ENCODE measurements around the gene DHRS7.
A peak's percentile ranks its signal among the peaks of the same experiment; 100 is the strongest.

DHRS7 gene

GRCh38 chr14:60184905-60185555 lies 19.8 kb upstream of the DHRS7 start:
- DNase-seq (ENCODE audit: low read depth in 2 of 2): no peak

- no peak for DNase-seq (ENCODE audit: low read depth in 2 of 2)
Observed at GRCh38 chr14:60184146-60184904, 19.1 kb upstream of the DHRS7 start.

- DNase-seq (ENCODE audit: low read depth in 2 of 2): no peak
Observed at GRCh38 chr14:60183741-60184140, 18.5 kb upstream of the DHRS7 start.

- DNase-seq (ENCODE audit: low read depth in 2 of 2): no peak
Observed at GRCh38 chr14:60183138-60183537, 17.9 kb upstream of the DHRS7 start.

GRCh38 chr14:60179431-60179869 lies 14.3 kb upstream of the DHRS7 start:
- DNase-seq (ENCODE audit: low read depth in 2 of 2): no peak

- DNase-seq (ENCODE audit: low read depth in 2 of 2): no peak
Observed at GRCh38 chr14:60178820-60179219, 13.6 kb upstream of the DHRS7 start.

GRCh38 chr14:60178164-60178563 lies 13.0 kb upstream of the DHRS7 start:
- DNase-seq (ENCODE audit: low read depth in 2 of 2): no peak

GRCh38 chr14:60175255-60175902 lies 10.2 kb upstream of the DHRS7 start:
- DNase-seq (ENCODE audit: low read depth in 2 of 2): no peak

GRCh38 chr14:60174352-60175254 lies 9.4 kb upstream of the DHRS7 start:
- no peak for DNase-seq (ENCODE audit: low read depth in 2 of 2)

GRCh38 chr14:60171690-60172089 lies 6.5 kb upstream of the DHRS7 start:
- DNase-seq (ENCODE audit: low read depth in 2 of 2): no peak

GRCh38 chr14:60170948-60171347 lies 5.8 kb upstream of the DHRS7 start:
- DNase-seq (ENCODE audit: low read depth in 2 of 2): no peak

GRCh38 chr14:60169722-60170121 lies 4.5 kb upstream of the DHRS7 start:
- no peak for DNase-seq (ENCODE audit: low read depth in 2 of 2)

- no peak for DNase-seq (ENCODE audit: low read depth in 2 of 2)
Observed at GRCh38 chr14:60166142-60166541, 944 bp upstream of the DHRS7 start.

GRCh38 chr14:60165547-60165876 lies 314 bp upstream of the DHRS7 start:
- no peak for DNase-seq (ENCODE audit: low read depth in 2 of 2)

GRCh38 chr14:60164404-60164711 lies 840 bp downstream of the DHRS7 start:
- DNase-seq (ENCODE audit: low read depth in 2 of 2): no peak

- no peak for DNase-seq (ENCODE audit: low read depth in 2 of 2)
Observed at GRCh38 chr14:60163693-60164092, 1.5 kb downstream of the DHRS7 start.

- no peak for DNase-seq (ENCODE audit: low read depth in 2 of 2)
Observed at GRCh38 chr14:60161196-60162107, 3.7 kb downstream of the DHRS7 start.

GRCh38 chr14:60160422-60160821 lies 4.8 kb downstream of the DHRS7 start:
- DNase-seq (ENCODE audit: low read depth in 2 of 2): no peak

- DNase-seq (ENCODE audit: low read depth in 2 of 2): no peak
Observed at GRCh38 chr14:60154671-60155070, 10.5 kb downstream of the DHRS7 start.

- no peak for DNase-seq (ENCODE audit: low read depth in 2 of 2)
Observed at GRCh38 chr14:60153991-60154390, 11.2 kb downstream of the DHRS7 start.

- peak; percentile 32 to 34 for DNase-seq (ENCODE audit: low read depth in 2 of 2)
Observed at GRCh38 chr14:60151715-60152114, 13.5 kb downstream of the DHRS7 start.

Data from stimulated activated CD8-positive, alpha-beta memory T cell treated with anti-CD3 and anti-CD28 coated beads, Interleukin-7, amount 100 ng/mL, for 1 hour (primary cell).